Gastroesophageal sphincter (tissue), 3 donors: ENCODE results near the gene EML1.

Experiments used
- CTCF ChIP-seq, 4 experiments: fragments of 200-600 bp in 2 of 4; fragments of 450-650 bp in 2 of 4; sonication (generic) in 1 of 4; IDR thresholded peaks; one replicate each; pipeline ENCODE4 v1.5.1; 2017 to 2019; ENCODE audit warnings: antibody characterized with exemption in 4 of 4, mild to moderate bottlenecking in 2 of 4, moderate library complexity in 2 of 4
- POLR2AphosphoS5 ChIP-seq: sonication (generic); formaldehyde crosslinking; IDR thresholded peaks from one replicate; pipeline ENCODE4 v1.6.1; 2017; ENCODE audit warnings: antibody characterized with exemption

GRCh38 chr14:99860219-99860618, 67.0 kb downstream of the EML1 start:
- TF ChIP-seq CTCF (IDR thresholded peaks at IDR 0.05) = no peak
- no peak for TF ChIP-seq POLR2AphosphoS5
